ENCODE data around the gene SRCIN1. TPM values are rescaled to one million over a fixed set of nuclear protein-coding genes. Genes with fewer than 3 reads are reported as not detected.

The SRCIN1 gene
- 16.7 and 23.7 TPM in 2 replicates for total RNA-seq (2021)
- percentile 38 among the genes with signal in this experiment for Bru-seq, nascent RNA
- BruChase-seq, experiment 1, labeled RNA remaining after a 2-hour chase, result percentile 46 among the genes with signal in this experiment
- percentile 42 among the genes with signal in this experiment for BruChase-seq, experiment 2, labeled RNA remaining after a 6-hour chase
- long read RNA-seq, partial matches to known transcripts, result 2 of 8 reads
- long read RNA-seq, other reads (novel, unspliced or antisense), result 6 of 8 reads

GRCh38 chr17:38605841-38606645 lies at the start of gene SRCIN1:
Gene SRCIN1, minus strand, starts transcription at chr17:38605952. Its CDS starts 247 bp downstream, at chr17:38605705.
- CTCF ChIA-PET, result interaction anchor here (0.8 to 1.0 kb wide), 2 partner anchors 47 to 48 kb away, joined by 3 to 7 read pairs; no protein-coding TSS in a partner anchor
- Histone ChIP-seq H3K9me3 (ENCODE audit: insufficient read depth, low read depth) (no peaks in the 10 kb centered on the region), H3K9me2 (ENCODE audit: insufficient read depth) (no peaks in the 10 kb centered on the region), H4K20me1 (ENCODE audit: insufficient read depth) (peaks cover 7% of the 10 kb centered on the region; the same call in 1 of the 2 replicates), H3K27me3 (ENCODE audit: insufficient read depth, low read depth) (no peaks in the 10 kb centered on the region), H2AFZ (peak within 1 kb of the TSS; percentile 94), H3K36me3 (ENCODE audit: low read depth) (no peaks in the 10 kb centered on the region), H3K4me3 (peak within 1 kb of the TSS; percentile 76), H3K79me2 (ENCODE audit: low read depth) (no peaks in the 10 kb centered on the region; the same call in 1 of the 2 replicates), H3K4me1 (replicated peaks; ENCODE audit: insufficient read depth) (peaks cover 23% of the 10 kb centered on the region), H3F3A (ENCODE audit: insufficient read depth, low read depth) (peaks cover 21% of the 10 kb centered on the region; the same call in 1 of the 2 replicates), H3K27ac (no peak within 1 kb of the TSS), H3K4me2 (peak within 1 kb of the TSS; percentile 89)
- DNase-seq, result peak in 1 of 2 experiments; percentile 40
- intact Hi-C loops (cut with micrococcal nuclease; ENCODE audit: unreplicated experiment), result no loop called here
- POLR2A ChIA-PET (ENCODE audit: unreplicated experiment), result no interaction called here
- no peak for TF ChIP-seq EZH2 (IDR thresholded peaks at IDR 0.05; ENCODE audit: low read depth)
- peak; percentile 99 for TF ChIP-seq CTCF (conservative IDR thresholded peaks at IDR 0.05)
- TSS peak; percentile 31 for BruUV-seq (replicated peaks)

- BruUV-seq (replicated peaks), result no TSS peak
- Histone ChIP-seq H3K4me3 (no peak overlapping the region), H3K36me3 (ENCODE audit: low read depth) (no peaks in the 10 kb centered on the region), H3K27ac (no peak overlapping the region), H3K4me2 (no peak overlapping the region), H3K4me1 (replicated peaks; ENCODE audit: insufficient read depth) (no peaks in the 10 kb centered on the region), H3F3A (ENCODE audit: insufficient read depth, low read depth) (no peaks in the 10 kb centered on the region), H3K9me2 (ENCODE audit: insufficient read depth) (no peaks in the 10 kb centered on the region), H3K79me2 (ENCODE audit: low read depth) (no peaks in the 10 kb centered on the region), H2AFZ (no peak overlapping the region), H4K20me1 (ENCODE audit: insufficient read depth) (no peaks in the 10 kb centered on the region), H3K27me3 (ENCODE audit: insufficient read depth, low read depth) (no peaks in the 10 kb centered on the region), H3K9me3 (ENCODE audit: insufficient read depth, low read depth) (no peaks in the 10 kb centered on the region)
- no peak for DNase-seq
- CTCF ChIA-PET, result no interaction called here
- POLR2A ChIA-PET (ENCODE audit: unreplicated experiment), result no interaction called here
- intact Hi-C loops (cut with micrococcal nuclease; ENCODE audit: unreplicated experiment), result no loop called here
- TF ChIP-seq EZH2 (IDR thresholded peaks at IDR 0.05; ENCODE audit: low read depth) (no peak), CTCF (conservative IDR thresholded peaks at IDR 0.05) (no peak)
These were observed 49.0 kb upstream of the SRCIN1 start for GRCh38 chr17:38654411-38655398.

GRCh38 chr17:38653679-38654078 lies 47.9 kb upstream of the SRCIN1 start:
- no peaks in the 10 kb centered on the region for H3K36me3 ChIP-seq (ENCODE audit: low read depth)
- no peaks in the 10 kb centered on the region for H4K20me1 ChIP-seq (ENCODE audit: insufficient read depth)
- ChIA-PET CTCF (interaction anchor here (0.6 kb wide), 1 partner anchor 119 kb away, joined by 4 read pairs; no protein-coding TSS in a partner anchor), POLR2A (ENCODE audit: unreplicated experiment) (no interaction called here)
- H2AFZ ChIP-seq, result no peak overlapping the region
- no peak overlapping the region for H3K4me2 ChIP-seq
- no peaks in the 10 kb centered on the region for H3K79me2 ChIP-seq (ENCODE audit: low read depth)
- H3K27me3 ChIP-seq (ENCODE audit: insufficient read depth, low read depth), result no peaks in the 10 kb centered on the region
- no peaks in the 10 kb centered on the region for H3K4me1 ChIP-seq (replicated peaks; ENCODE audit: insufficient read depth)
- no peaks in the 10 kb centered on the region for H3F3A ChIP-seq (ENCODE audit: insufficient read depth, low read depth)
- BruUV-seq (replicated peaks), result no TSS peak
- no peak for DNase-seq
- H3K9me2 ChIP-seq (ENCODE audit: insufficient read depth), result no peaks in the 10 kb centered on the region
- no peak overlapping the region for H3K4me3 ChIP-seq
- no peak for TF ChIP-seq EZH2 (IDR thresholded peaks at IDR 0.05; ENCODE audit: low read depth)
- TF ChIP-seq CTCF (conservative IDR thresholded peaks at IDR 0.05), result no peak
- intact Hi-C loops (cut with micrococcal nuclease; ENCODE audit: unreplicated experiment), result no loop called here
- H3K27ac ChIP-seq, result no peak overlapping the region
- no peaks in the 10 kb centered on the region for H3K9me3 ChIP-seq (ENCODE audit: insufficient read depth, low read depth)

Data from PC-9 (cell line).